ENCODE data around the gene ASIC2. TPM values are rescaled to one million over a fixed set of nuclear protein-coding genes. Genes with fewer than 3 reads are reported as not detected.

ASIC2 gene
- total and polyA plus RNA-seq, 9 of the 15 experiments (the other 6 are each of a cell fraction or from before 2014, with no cell fraction given) = not detected

- Histone ChIP-seq H4K20me1 (replicated peaks; ENCODE audit: control insufficient read depth, insufficient read depth, low read length) (0 out of 2 replicates have a peak, but pooled peaks cover 3% of the 10 kb centered on the region), H3K36me3 (ENCODE audit: control insufficient read depth, insufficient read depth, low read length) (no peaks in the 10 kb centered on the region), H3K4me1 (replicated peaks in 1 of 2; ENCODE audit: control insufficient read depth in 2 of 2, insufficient read depth in 2 of 2, low read length in 2 of 2) (no peaks in the 10 kb centered on the region), H3K27me3 (ENCODE audit: control insufficient read depth in 2 of 2, insufficient read depth in 2 of 2, low read length in 2 of 2) (peaks cover 0 to 5% of the 10 kb centered on the region in 2 experiments; a peak in 1 of 5 replicates), H3K27ac (ENCODE audit: extremely low read depth, low read depth, low read length) (no peak overlapping the region), H2AFZ (ENCODE audit: low read depth, low read length) (no peak overlapping the region), H3K9me3 (replicated peaks; ENCODE audit: control insufficient read depth, insufficient read depth, low read depth, low read length) (no peaks in the 10 kb centered on the region), H3K4me2 (ENCODE audit: insufficient read depth, low read length) (no peak overlapping the region), H3K4me3 (no peak overlapping the region), H3K9ac (ENCODE audit: insufficient read depth in 1 of 2, low read depth in 2 of 2, low read length in 2 of 2) (no peak overlapping the region), H3K9me1 (ENCODE audit: control insufficient read depth, insufficient read depth, low read length) (no peaks in the 10 kb centered on the region), H3K79me2 (ENCODE audit: control insufficient read depth, insufficient read depth, low read length) (no peaks in the 10 kb centered on the region)
- CTCF ChIA-PET (ENCODE audit: low intra/inter-chr PET ratio) = no interaction called here
- 0% methylated on average over 1 of the region's 1 CpG for WGBS (ENCODE audit: insufficient coverage, low coverage, missing lambda C conversion rate)
- intact Hi-C loops (cut with micrococcal nuclease) (no loop called here), in situ Hi-C loops (cut with MboI) (no loop called here)
- ATAC-seq = no peak
- no TSS peak for BruUV-seq (replicated peaks)
- no peak for FAIRE-seq
- TF ChIP-seq HDAC1 (IDR thresholded peaks at IDR 0.05) = no peak
- no peak for TF ChIP-seq SRSF3 (IDR thresholded peaks at IDR 0.05; ENCODE audit: insufficient read depth, low read length)
- TF ChIP-seq PKNOX1 (IDR thresholded peaks at IDR 0.05) = no peak
- no peak for TF ChIP-seq SMARCA4 (IDR thresholded peaks at IDR 0.05)
- TF ChIP-seq E4F1 (CRISPR knock-in tag; IDR thresholded peaks at IDR 0.05; ENCODE audit: borderline replicate concordance) = no peak
- TF ChIP-seq ATF6 (CRISPR knock-in tag; IDR thresholded peaks at IDR 0.05) = no peak
- TF ChIP-seq ZC3H8 (IDR thresholded peaks at IDR 0.05) = no peak
- no peak for TF ChIP-seq NR3C1 (CRISPR knock-in tag; IDR thresholded peaks at IDR 0.05)
- no peak for TF ChIP-seq TAF7 (tag; IDR thresholded peaks at IDR 0.05)
- no peak for TF ChIP-seq ZNF764 (CRISPR knock-in tag; IDR thresholded peaks at IDR 0.05; ENCODE audit: low read depth)
- TF ChIP-seq TFAP4 (CRISPR knock-in tag; IDR thresholded peaks at IDR 0.05; ENCODE audit: borderline replicate concordance) = no peak
- no peak for TF ChIP-seq HMBOX1 (IDR thresholded peaks at IDR 0.05)
- POLR2A ChIA-PET = no interaction called here
- no peak for DNase-seq (ENCODE audit: extremely low read depth in 1 of 4, low spot score in 3 of 4)
Observed at GRCh38 chr17:33266116-33266515, 27.0 kb downstream of the ASIC2 start.
